Measurements from ENCODE around the gene FUT1. TPM values are rescaled to one million over a fixed set of nuclear protein-coding genes. Genes with fewer than 3 reads are reported as not detected.

FUT1 gene
- total and polyA plus RNA-seq, 9 of the 15 experiments (the other 6 are each of a cell fraction or from before 2014, with no cell fraction given): 2.3 to 18.5 (median 8.8) TPM

DNA sequence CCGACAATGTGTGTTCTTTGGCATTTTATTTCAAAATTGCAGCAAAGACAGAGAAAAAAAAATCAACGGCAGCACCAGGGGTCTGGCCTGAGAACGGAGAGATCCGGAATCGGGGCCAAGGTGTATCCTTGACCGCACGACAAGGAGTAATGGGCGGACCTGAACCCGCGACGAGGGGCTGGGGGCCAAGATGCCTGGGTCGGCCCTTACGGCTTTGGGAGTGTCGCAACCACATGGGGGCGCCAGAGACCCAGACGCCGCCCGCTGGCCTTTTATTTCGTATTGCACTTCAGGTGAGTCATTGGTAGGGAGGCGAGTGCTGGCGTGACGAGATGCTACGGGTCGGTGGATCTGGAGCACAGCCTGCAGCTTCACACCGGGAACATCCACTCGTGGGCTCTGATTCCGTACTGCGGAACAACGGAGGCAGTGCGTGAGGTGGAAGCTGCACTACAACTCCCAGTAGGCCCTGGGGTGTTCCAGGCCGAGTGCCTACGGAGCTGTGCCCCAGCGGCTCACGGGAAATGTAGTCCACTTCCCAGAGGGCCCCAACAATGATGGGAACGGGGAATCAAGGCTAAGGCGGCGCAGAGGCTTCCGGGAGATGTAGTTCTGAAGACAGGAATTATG, 42.7 kb upstream of the FUT1 start (continued):
- TF ChIP-seq CBX3 (IDR thresholded peaks at IDR 0.05; ENCODE audit: borderline replicate concordance in 1 of 2, low read length in 2 of 2) (peak in 1 of 2 experiments; percentile 77; a peak in 1 of 3 replicates), KDM1A (IDR thresholded peaks at IDR 0.05) (no peak), USF2 (CRISPR knock-in tag; IDR thresholded peaks at IDR 0.05) (no peak), ASH1L (IDR thresholded peaks at IDR 0.05; ENCODE audit: borderline replicate concordance, low read depth, partially characterized antibody) (peak; percentile 75), BDP1 (IDR thresholded peaks at IDR 0.05; ENCODE audit: insufficient read depth, insufficient read length) (no peak), MCM5 (IDR thresholded peaks at IDR 0.05; ENCODE audit: low read depth) (no peak), ZNF507 (tag; conservative IDR thresholded peaks at IDR 0.05) (no peak), ZEB2 (IDR thresholded peaks at IDR 0.05) (peak; percentile 70; the same call in 1 of the 2 replicates), CTBP1 (IDR thresholded peaks at IDR 0.05; ENCODE audit: borderline replicate concordance) (peak; percentile 77), SNRNP70 (optimal IDR thresholded peaks at IDR 0.05; ENCODE audit: low read depth, low read length) (no peak), ZNF408 (CRISPR knock-in tag; IDR thresholded peaks at IDR 0.05; ENCODE audit: low read depth) (no peak), SIN3A (IDR thresholded peaks at IDR 0.05; ENCODE audit: borderline replicate concordance in 2 of 2, control insufficient read depth in 1 of 2, low read depth in 2 of 2, low read length in 2 of 2) (no peak), NCOA4 (IDR thresholded peaks at IDR 0.05; ENCODE audit: partially characterized antibody) (no peak), ZC3H4 (CRISPR knock-in tag; IDR thresholded peaks at IDR 0.05; ENCODE audit: borderline replicate concordance) (no peak), ZNF311 (CRISPR knock-in tag; IDR thresholded peaks at IDR 0.05) (peak; percentile 59; the same call in 1 of the 2 replicates), ZNF124 (CRISPR knock-in tag; IDR thresholded peaks at IDR 0.05) (no peak), ZNF384 (IDR thresholded peaks at IDR 0.05; ENCODE audit: low read depth, low read length) (no peak), FOXM1 (IDR thresholded peaks at IDR 0.05; ENCODE audit: low read depth) (no peak), FOXM1 (CRISPR knock-in tag; IDR thresholded peaks at IDR 0.05; ENCODE audit: low read depth) (no peak), NR3C1 (CRISPR knock-in tag; IDR thresholded peaks at IDR 0.05) (no peak), ZBTB2 (IDR thresholded peaks at IDR 0.05) (peak; percentile 82; the same call in 1 of the 2 replicates), MAFF (IDR thresholded peaks at IDR 0.05; ENCODE audit: low read length) (no peak), ID3 (CRISPR knock-in tag; IDR thresholded peaks at IDR 0.05) (no peak), ID3 (tag; IDR thresholded peaks at IDR 0.05) (peak; percentile 92)
- TF ChIP-seq, protein P1, sequence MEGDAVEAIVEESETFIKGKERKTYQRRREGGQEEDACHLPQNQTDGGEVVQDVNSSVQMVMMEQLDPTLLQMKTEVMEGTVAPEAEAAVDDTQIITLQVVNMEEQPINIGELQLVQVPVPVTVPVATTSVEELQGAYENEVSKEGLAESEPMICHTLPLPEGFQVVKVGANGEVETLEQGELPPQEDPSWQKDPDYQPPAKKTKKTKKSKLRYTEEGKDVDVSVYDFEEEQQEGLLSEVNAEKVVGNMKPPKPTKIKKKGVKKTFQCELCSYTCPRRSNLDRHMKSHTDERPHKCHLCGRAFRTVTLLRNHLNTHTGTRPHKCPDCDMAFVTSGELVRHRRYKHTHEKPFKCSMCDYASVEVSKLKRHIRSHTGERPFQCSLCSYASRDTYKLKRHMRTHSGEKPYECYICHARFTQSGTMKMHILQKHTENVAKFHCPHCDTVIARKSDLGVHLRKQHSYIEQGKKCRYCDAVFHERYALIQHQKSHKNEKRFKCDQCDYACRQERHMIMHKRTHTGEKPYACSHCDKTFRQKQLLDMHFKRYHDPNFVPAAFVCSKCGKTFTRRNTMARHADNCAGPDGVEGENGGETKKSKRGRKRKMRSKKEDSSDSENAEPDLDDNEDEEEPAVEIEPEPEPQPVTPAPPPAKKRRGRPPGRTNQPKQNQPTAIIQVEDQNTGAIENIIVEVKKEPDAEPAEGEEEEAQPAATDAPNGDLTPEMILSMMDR (IDR thresholded peaks at IDR 0.05 in 2 of 3, conservative IDR thresholded peaks at IDR 0.05 in 1 of 3; ENCODE audit: insufficient read depth in 2 of 3, low read depth in 1 of 3, low read length in 3 of 3): peak; percentile 91 to 95 (median 94)
- TF ChIP-seq, protein P2, sequence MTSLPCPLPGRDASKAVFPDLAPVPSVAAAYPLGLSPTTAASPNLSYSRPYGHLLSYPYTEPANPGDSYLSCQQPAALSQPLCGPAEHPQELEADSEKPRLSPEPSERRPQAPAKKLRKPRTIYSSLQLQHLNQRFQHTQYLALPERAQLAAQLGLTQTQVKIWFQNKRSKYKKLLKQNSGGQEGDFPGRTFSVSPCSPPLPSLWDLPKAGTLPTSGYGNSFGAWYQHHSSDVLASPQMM (CRISPR knock-in tag; IDR thresholded peaks at IDR 0.05): no peak

Data from K562 (cell line).